GM23338 (cell line): ENCODE measurements around the gene POLR3F. TPM values are rescaled to one million over a fixed set of nuclear protein-coding genes. Genes with fewer than 3 reads are reported as not detected.
"Not testable (repeated sequence)": the region's sequence is repeated elsewhere in the genome, so short reads cannot be mapped to it uniquely, and the experiment has no call there.

Source experiments
- ATAC-seq: fragments of 200-7000 bp; cut with Tn5 transposase; 3 replicates; pipeline ENCODE4 v1.9.1; 2020
- DNase-seq: peaks from one replicate; pipeline ENCODE4 v3.0.0-alpha.2; 2015; ENCODE audit warnings: low spot score
- H2AFZ ChIP-seq: fragments of 200-600 bp; sonication (generic); 2 replicates; pipeline ENCODE4 v1.8.0; 2016; ENCODE audit warnings: antibody characterized with exemption, mild to moderate bottlenecking, moderate library complexity
- H3F3A ChIP-seq: fragments of 200-600 bp; sonication (generic); replicated peaks from 2 replicates; pipeline ENCODE4 v1.8.0; 2017; ENCODE audit warnings: antibody characterized with exemption, mixed run types, low read depth
- H3K27ac ChIP-seq: fragments of 200-600 bp; sonication (generic); 2 replicates; pipeline ENCODE4 v1.6.1; 2016; ENCODE audit warnings: low read depth
- H3K27me3 ChIP-seq: fragments of 200-600 bp; sonication (generic); 2 replicates; pipeline ENCODE4 v1.8.0; 2016; ENCODE audit warnings: mild to moderate bottlenecking, mixed run types, moderate library complexity; ENCODE audit not compliant: insufficient read depth
- H3K36me3 ChIP-seq: fragments of 200-600 bp; sonication (generic); 2 replicates; pipeline ENCODE4 v1.8.0; 2016; ENCODE audit warnings: mild to moderate bottlenecking; ENCODE audit not compliant: insufficient read depth
- H3K4me1 ChIP-seq: fragments of 200-600 bp; sonication (generic); 2 replicates; pipeline ENCODE4 v1.8.0; 2016; ENCODE audit warnings: mild to moderate bottlenecking, moderate library complexity; ENCODE audit not compliant: insufficient read depth
- H3K4me2 ChIP-seq: fragments of 200-600 bp; sonication (generic); 2 replicates; pipeline ENCODE4 v1.7.1; 2017; ENCODE audit warnings: mixed run types
- H3K4me3 ChIP-seq: fragments of 200-600 bp; sonication (generic); 2 replicates; pipeline ENCODE4 v1.6.1; 2016; ENCODE audit warnings: mixed run types
- H3K79me2 ChIP-seq: fragments of 200-600 bp; sonication (generic); replicated peaks from 2 replicates; pipeline ENCODE4 v1.8.0; 2017; ENCODE audit warnings: mild to moderate bottlenecking; ENCODE audit not compliant: insufficient read depth
- H3K9me2 ChIP-seq: fragments of 200-600 bp; sonication (generic); 2 replicates; pipeline ENCODE4 v1.8.0; 2017; ENCODE audit not compliant: insufficient read depth
- H4K20me1 ChIP-seq: fragments of 200-600 bp; sonication (generic); replicated peaks from 2 replicates; pipeline ENCODE4 v1.8.0; 2017; ENCODE audit warnings: mild to moderate bottlenecking; ENCODE audit not compliant: insufficient read depth
- H3K27ac Mint-ChIP-seq: 2 replicates; pipeline ENCODE4 v1.8.0; 2020; ENCODE audit warnings: inconsistent platforms, mild to moderate bottlenecking, moderate library complexity, mixed read lengths
- H3K27me3 Mint-ChIP-seq: 3 replicates; pipeline ENCODE4 v1.8.0; 2022; ENCODE audit warnings: low read depth, mild to moderate bottlenecking, moderate library complexity, mixed read lengths, inconsistent platforms; ENCODE audit not compliant: insufficient read depth, poor library complexity
- H3K36me3 Mint-ChIP-seq: 3 replicates; pipeline ENCODE4 v1.8.0; 2021; ENCODE audit warnings: low read depth, mild to moderate bottlenecking, inconsistent platforms, moderate library complexity, mixed read lengths
- H3K4me1 Mint-ChIP-seq: 3 replicates; pipeline ENCODE4 v1.8.0; 2020; ENCODE audit warnings: mild to moderate bottlenecking, inconsistent platforms, mixed read lengths
- H3K4me3 Mint-ChIP-seq: 3 replicates; pipeline ENCODE4 v1.8.0; 2021; ENCODE audit warnings: moderate library complexity, mild to moderate bottlenecking, inconsistent platforms, mixed read lengths
- H3K9me3 Mint-ChIP-seq: 3 replicates; pipeline ENCODE4 v1.8.0; 2020; ENCODE audit warnings: moderate library complexity, mild to moderate bottlenecking, inconsistent platforms, mixed read lengths
- CREB1 ChIP-seq: fragments of 250-450 bp; sonication (Bioruptor Pico); IDR thresholded peaks from 2 replicates; pipeline ENCODE4 v1.5.0; 2020; ENCODE audit warnings: low read depth, mild to moderate bottlenecking, moderate library complexity
- EZH2phosphoT487 ChIP-seq: fragments of 200-600 bp; sonication (generic); IDR thresholded peaks from one replicate; pipeline ENCODE4 v1.8.1; 2018; ENCODE audit warnings: antibody characterized with exemption; ENCODE audit not compliant: unreplicated experiment
- JUNB ChIP-seq: IDR thresholded peaks from one replicate; pipeline ENCODE4 v1.6.1; 2016; ENCODE audit warnings: antibody characterized with exemption; ENCODE audit not compliant: unreplicated experiment
- POLR2AphosphoS5 ChIP-seq: IDR thresholded peaks from 2 replicates; pipeline ENCODE4 v1.6.1; 2016; ENCODE audit warnings: antibody characterized with exemption, low read depth
- STAT1 ChIP-seq: IDR thresholded peaks from one replicate; pipeline ENCODE4 v1.6.1; 2016; ENCODE audit warnings: antibody characterized with exemption; ENCODE audit not compliant: unreplicated experiment
- polyA plus RNA-seq: library from polyadenylated mRNA; unstranded; fragments of >200 nt; fragmentation: Nextera tagmentation; extraction: Ambion mirVana; gene quantifications from 2 replicates; pipeline ENCODE4 v1.2.1, GENCODE V29; 2016
- total RNA-seq: library from RNA; depleted of rRNA; stranded (reverse); fragments of >200 nt; shearing (Covaris generic); gene quantifications from 2 replicates; pipeline ENCODE4 v1.2.3, GENCODE V29; 2014
- TF ChIP-seq, protein P1 (sequence below): fragments of 250-450 bp; sonication (Bioruptor Pico); IDR thresholded peaks from 2 replicates; pipeline ENCODE4 v1.5.0; 2020; ENCODE audit warnings: mild to moderate bottlenecking, moderate library complexity

POLR3F gene
- total and polyA plus RNA-seq, 2 experiments from 2014 or later: 11.0 to 30.6 TPM

DNA sequence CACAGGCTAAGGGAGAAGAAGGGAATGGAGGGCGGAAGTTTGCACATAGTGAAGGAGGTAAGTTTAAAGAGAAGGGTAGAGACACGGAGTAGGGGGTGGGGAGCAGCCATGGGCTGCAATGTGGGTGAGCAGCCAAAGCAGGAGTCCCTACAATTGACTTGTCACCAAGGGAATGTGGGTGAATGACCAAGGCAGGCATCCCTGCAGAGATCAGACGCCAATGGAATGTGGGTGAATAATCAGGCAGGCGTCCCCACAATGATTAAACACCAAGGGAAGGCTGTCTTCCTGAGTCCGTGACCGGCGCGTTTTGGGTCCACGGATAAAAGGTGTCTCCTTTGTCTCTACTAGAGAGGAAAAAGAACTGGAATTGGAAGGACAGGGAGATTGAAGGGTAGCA is 54.9 kb downstream of the POLR3F start:
- H3K4me3 Mint-ChIP-seq, H4K20me1 ChIP-seq, H3K27ac Mint-ChIP-seq, H3K4me2 ChIP-seq, H3K79me2 ChIP-seq, H3K9me2 ChIP-seq, H3K27me3 Mint-ChIP-seq, H3F3A ChIP-seq, H3K4me1 Mint-ChIP-seq, DNase-seq, H3K27ac ChIP-seq, H3K9me3 Mint-ChIP-seq, H2AFZ ChIP-seq, H3K4me3 ChIP-seq, H3K27me3 ChIP-seq, ATAC-seq, H3K4me1 ChIP-seq: not testable (repeated sequence)
- H3K36me3 Mint-ChIP-seq: peaks cover 34% of the 10 kb centered on the region
- peaks cover 26% of the 10 kb centered on the region for H3K36me3 ChIP-seq

DNA sequence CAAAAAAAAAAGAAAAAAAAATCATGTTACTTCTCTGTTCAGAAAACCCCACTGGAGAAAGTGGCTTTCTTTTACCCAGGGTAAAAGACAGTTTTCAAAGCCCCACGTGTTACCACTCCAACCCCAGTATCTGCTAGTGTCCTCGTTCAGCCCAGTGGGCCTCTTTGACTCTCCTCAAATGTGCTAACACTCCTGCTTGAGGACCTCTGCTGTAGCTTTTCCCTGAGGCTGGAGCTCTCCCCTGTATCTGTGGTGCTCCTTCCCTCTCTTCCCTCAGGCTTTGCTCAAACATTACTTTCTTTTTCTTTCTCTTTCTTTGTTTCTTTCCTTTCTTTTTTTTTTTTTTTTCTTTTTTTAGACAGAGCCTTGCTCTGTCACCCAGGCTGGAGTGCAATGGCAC is 55.9 kb downstream of the POLR3F start:
- Histone ChIP-seq H3K27me3 (no peaks in the 10 kb centered on the region), H2AFZ (no peak overlapping the region), H3K79me2 (peaks cover 4% of the 10 kb centered on the region; the same call in 1 of the 2 replicates), H4K20me1 (peaks cover 9% of the 10 kb centered on the region; the same call in 1 of the 2 replicates), H3K4me1 (no peaks in the 10 kb centered on the region), H3K9me2 (no peaks in the 10 kb centered on the region), H3K4me3 (no peak overlapping the region), H3K27ac (no peak overlapping the region), H3F3A (0 out of 2 replicates have a peak, but pooled peaks cover 3% of the 10 kb centered on the region), H3K4me2 (no peak overlapping the region), H3K36me3 (peaks cover 26% of the 10 kb centered on the region)
- no peak overlapping the region for H3K4me3 Mint-ChIP-seq
- no peaks in the 10 kb centered on the region for H3K4me1 Mint-ChIP-seq
- DNase-seq: no peak
- H3K27ac Mint-ChIP-seq: no peak overlapping the region
- peaks cover 43% of the 10 kb centered on the region for H3K36me3 Mint-ChIP-seq
- TF ChIP-seq, protein P1, sequence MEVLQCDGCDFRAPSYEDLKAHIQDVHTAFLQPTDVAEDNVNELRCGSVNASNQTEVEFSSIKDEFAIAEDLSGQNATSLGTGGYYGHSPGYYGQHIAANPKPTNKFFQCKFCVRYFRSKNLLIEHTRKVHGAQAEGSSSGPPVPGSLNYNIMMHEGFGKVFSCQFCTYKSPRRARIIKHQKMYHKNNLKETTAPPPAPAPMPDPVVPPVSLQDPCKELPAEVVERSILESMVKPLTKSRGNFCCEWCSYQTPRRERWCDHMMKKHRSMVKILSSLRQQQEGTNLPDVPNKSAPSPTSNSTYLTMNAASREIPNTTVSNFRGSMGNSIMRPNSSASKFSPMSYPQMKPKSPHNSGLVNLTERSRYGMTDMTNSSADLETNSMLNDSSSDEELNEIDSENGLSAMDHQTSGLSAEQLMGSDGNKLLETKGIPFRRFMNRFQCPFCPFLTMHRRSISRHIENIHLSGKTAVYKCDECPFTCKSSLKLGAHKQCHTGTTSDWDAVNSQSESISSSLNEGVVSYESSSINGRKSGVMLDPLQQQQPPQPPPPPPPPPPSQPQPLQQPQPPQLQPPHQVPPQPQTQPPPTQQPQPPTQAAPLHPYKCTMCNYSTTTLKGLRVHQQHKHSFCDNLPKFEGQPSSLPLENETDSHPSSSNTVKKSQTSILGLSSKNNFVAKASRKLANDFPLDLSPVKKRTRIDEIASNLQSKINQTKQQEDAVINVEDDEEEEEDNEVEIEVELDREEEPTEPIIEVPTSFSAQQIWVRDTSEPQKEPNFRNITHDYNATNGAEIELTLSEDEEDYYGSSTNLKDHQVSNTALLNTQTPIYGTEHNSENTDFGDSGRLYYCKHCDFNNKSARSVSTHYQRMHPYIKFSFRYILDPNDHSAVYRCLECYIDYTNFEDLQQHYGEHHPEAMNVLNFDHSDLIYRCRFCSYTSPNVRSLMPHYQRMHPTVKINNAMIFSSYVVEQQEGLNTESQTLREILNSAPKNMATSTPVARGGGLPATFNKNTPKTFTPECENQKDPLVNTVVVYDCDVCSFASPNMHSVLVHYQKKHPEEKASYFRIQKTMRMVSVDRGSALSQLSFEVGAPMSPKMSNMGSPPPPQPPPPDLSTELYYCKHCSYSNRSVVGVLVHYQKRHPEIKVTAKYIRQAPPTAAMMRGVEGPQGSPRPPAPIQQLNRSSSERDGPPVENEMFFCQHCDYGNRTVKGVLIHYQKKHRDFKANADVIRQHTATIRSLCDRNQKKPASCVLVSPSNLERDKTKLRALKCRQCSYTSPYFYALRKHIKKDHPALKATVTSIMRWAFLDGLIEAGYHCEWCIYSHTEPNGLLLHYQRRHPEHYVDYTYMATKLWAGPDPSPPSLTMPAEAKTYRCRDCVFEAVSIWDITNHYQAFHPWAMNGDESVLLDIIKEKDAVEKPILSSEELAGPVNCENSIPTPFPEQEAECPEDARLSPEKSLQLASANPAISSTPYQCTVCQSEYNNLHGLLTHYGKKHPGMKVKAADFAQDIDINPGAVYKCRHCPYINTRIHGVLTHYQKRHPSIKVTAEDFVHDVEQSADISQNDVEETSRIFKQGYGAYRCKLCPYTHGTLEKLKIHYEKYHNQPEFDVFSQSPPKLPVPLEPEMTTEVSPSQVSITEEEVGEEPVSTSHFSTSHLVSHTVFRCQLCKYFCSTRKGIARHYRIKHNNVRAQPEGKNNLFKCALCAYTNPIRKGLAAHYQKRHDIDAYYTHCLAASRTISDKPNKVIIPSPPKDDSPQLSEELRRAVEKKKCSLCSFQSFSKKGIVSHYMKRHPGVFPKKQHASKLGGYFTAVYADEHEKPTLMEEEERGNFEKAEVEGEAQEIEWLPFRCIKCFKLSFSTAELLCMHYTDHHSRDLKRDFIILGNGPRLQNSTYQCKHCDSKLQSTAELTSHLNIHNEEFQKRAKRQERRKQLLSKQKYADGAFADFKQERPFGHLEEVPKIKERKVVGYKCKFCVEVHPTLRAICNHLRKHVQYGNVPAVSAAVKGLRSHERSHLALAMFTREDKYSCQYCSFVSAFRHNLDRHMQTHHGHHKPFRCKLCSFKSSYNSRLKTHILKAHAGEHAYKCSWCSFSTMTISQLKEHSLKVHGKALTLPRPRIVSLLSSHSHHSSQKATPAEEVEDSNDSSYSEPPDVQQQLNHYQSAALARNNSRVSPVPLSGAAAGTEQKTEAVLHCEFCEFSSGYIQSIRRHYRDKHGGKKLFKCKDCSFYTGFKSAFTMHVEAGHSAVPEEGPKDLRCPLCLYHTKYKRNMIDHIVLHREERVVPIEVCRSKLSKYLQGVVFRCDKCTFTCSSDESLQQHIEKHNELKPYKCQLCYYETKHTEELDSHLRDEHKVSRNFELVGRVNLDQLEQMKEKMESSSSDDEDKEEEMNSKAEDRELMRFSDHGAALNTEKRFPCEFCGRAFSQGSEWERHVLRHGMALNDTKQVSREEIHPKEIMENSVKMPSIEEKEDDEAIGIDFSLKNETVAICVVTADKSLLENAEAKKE (CRISPR knock-in tag): no peak
- no peak for TF ChIP-seq EZH2phosphoT487
- TF ChIP-seq STAT1: no peak
- TF ChIP-seq POLR2AphosphoS5: no peak
- TF ChIP-seq CREB1 (CRISPR knock-in tag): no peak
- TF ChIP-seq JUNB: no peak
- no peak for ATAC-seq
- peaks cover 2% of the 10 kb centered on the region for H3K27me3 Mint-ChIP-seq
- H3K9me3 Mint-ChIP-seq: no peaks in the 10 kb centered on the region
